NCI-H1694 treated with DMSO at 0.1 percent for 48 hours (cell line): ENCODE measurements around the gene TPMT.
A peak's percentile ranks its signal among the peaks of the same experiment; 100 is the strongest.
"Not testable (repeated sequence)": the region's sequence is repeated elsewhere in the genome, so short reads cannot be mapped to it uniquely, and the experiment has no call there.

Experiments
- DNase-seq: peaks from one replicate; lab custom pipeline; 2025; lab: John Stamatoyannopoulos, UW

Gene TPMT

DNA sequence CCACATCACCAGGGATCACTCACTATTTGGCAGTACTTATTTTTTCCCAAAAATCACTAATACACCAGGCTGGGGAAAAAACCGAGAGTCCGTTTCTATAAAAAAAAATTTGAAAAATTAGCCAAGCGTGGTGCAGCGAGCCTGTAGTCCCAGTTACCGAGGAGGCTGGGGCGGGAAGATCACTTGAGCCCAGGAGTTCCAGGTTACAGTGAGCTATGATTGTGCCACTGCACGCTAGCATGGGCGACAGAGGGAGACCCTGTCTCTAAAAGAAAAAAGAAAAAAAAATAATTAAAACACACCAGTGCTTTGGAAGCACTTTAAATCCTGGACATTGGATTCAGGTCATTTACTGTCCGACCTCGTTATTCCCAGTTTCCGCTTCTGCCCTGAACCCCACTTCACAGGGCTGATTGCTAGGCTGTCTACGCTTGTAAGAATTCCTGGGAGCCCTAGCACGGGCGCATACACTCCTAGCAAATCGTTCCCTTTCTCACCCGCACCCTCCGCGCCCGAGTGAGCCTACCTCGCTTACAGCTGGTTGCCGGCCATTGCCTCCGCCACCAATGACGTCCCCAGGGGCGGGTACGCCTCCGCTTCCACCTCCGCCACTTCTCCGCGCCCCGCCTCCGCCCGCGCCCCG lies at the start of gene TPMT:
TSS of gene TPMT (minus strand) at position 571 of the 643 bp plus-strand sequence. CDS start 5,950 bp downstream, outside the sequence.
- DNase-seq, result no peak

DNA sequence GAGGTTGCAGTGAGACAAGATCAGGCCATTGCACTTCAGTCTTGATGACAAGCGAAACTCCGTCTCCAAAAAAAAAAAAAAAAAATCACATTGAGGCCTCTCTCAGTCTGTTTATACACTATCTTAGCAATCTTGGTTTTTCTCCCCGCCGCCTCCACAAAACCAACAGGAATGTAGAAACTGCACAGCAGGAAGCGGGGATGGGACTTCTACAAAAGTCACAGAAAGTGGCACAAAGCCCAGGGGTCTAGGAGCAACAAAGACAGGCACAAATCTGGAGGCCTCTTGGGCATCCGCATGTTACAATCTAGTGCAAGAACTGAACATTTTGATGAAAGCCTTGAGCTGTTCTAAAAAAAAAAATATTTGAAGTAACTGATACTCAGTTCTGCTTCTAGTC lies 48.9 kb upstream of the TPMT start:
- DNase-seq, result no peak

DNA sequence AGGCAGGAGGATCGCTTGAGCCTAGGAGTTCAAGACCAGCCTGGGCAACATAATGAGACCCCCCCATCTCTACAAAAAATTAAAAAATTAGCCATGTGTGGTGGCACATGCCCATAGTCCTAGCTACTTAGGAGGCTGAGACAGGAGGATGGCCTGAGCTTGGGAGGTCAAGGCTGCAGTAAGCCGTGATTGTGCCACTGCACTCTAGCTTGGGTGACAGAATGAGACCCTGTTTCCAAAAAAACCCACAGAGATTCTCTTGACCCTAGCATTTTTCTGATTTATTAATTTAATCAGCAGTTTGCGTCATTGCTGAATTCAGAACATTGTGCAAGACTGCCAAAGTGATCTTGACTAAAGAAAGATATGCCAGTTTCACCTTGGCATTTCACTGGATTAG lies 37.1 kb upstream of the TPMT start:
- no peak for DNase-seq

DNA sequence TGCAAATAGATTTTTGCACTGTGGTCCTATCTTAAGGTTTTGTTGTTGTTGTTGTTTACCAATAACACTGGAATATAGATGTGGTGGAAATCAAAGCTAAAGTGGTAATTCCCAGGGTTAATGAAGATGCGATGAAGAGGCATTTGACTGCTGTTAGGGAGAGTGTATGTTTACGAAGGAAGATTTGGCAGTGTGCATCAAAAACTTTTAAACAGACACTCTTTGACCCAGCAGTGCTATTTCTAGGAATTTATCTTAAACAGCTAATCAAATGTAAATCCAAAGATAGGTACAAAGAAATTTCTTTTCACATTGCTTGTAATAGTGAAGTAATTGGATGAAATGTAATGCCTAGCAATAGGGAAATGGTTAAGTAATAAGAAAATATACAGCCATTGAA lies 34.3 kb upstream of the TPMT start:
- DNase-seq, result no peak

DNA sequence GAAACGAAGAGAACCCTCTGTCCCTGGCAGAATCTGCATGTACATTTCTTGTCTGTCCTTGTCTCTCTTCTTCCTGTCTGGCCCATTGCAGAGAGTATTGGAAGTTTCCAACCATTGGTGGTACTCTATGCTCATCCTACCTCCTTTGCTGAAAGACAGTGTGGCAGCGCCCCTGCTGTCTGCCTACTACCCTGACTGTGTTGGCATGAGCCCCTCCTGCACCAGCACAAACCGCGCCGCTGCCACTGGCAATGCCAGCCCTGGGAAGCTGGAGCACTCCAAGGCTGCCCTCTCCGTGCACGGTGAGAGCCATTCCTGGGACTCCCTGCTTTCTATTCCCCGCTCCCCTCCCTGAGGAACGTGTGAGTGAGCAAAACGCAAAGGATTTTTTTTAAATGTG lies 32.8 kb upstream of the TPMT start:
- no peak for DNase-seq

DNA sequence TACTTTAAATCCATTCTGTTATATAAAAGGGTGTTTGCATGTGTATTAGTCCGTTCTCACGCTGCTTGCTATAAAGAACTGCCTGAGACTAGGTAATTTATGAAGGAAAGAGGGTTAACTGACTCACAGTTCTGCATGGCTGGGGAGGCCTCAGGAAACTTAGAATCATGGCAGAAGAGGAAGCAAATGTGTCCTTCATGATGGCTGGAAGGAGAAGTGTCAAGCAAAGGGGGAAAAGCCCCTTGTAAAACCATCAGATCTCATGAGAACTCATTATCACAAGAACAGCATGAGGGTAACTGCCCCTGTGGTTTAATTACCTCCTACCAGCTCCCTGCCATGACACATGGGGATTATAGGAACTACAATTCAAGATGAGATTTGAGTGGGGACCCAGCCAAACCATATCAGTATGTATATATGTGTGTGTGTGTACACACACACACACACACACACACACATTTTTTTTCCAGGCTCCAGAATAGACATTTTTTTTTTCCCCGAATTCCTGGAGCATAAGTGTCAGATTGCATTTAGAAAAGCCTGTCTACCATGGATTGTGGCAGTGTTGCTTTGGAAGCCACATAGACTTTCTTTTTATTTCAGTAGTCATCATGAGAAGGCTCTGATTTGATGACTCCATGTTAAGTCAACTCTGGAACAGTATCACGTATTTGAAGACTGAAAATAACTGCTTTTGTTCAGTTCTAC lies 31.8 kb upstream of the TPMT start:
- no peak for DNase-seq

DNA sequence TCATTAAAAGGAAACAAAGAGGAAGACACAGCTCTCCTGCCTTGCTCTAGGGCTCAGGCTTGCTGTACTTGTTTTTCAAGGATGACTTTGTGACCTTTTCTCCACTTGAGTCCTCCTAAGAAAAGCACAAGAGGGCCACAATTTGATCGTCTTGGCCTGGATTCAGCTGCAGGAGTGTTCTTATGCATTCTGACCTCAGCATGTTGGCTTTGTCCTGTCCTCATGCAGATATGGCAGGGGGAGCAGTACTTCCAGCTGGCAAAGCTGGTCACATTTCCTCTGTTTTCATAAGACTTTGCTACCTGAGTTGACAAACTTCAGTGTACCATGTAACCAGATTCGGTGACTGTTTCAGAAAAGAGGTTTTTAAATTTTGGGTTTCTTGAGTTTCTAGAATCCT lies 31.2 kb upstream of the TPMT start:
- DNase-seq, result no peak

DNA sequence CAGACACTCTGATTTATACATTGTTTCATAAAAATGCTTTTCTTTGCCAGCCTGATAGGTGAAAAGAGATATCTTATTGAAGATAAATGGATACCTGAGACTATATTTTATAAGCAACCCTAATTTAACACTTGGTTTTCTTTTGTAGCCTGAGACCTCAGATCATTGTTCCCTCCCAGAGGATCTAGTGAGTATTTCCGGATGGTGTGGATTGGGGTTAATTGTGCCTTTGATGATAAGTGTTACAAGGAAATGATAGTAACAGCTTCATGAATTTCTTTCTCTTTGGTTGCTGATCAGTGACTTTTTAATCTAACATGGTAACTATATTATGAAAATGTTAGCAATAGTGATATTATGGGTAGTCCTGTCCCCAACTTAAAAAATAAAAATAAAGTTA lies 30.7 kb upstream of the TPMT start:
- no peak for DNase-seq

DNA sequence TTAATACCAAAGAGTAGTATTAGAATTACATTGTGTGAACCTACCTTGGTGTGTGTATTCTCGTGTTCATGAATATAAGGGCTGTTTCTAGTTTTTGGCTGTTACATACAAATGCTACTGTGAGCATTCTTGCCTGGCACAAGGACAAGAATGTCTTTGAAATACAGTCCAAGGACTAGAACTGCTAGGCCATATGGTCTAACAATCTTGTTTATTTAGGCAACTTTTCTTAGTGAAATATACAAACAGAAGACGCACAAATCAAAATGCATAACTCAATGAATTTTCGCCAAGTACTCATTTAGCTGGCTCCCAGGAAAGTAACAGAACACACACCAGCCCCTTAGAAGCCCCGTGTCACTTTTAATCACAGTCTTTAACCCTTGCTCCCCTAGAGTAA lies 28.9 kb upstream of the TPMT start:
- DNase-seq, result no peak

DNA sequence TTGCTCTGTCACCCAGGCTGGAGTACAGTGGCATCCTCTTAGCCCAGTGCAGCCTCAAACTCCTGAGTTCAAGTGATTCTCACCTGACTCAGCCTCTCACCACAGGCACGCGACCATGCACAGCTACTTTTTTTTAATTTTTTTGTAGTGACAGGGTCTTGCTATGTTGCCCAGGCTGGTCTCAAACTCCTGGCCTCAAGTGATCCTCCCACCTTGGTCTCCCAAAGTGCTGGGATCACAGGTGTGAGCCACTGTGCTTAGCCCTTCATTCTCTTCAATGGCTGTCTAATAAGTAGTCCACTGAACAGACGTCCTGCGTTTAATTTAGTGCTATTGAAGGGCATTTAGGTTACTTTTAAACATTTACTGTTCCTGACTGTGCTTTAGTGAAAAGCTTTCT lies 27.7 kb upstream of the TPMT start:
- DNase-seq, result no peak

DNA sequence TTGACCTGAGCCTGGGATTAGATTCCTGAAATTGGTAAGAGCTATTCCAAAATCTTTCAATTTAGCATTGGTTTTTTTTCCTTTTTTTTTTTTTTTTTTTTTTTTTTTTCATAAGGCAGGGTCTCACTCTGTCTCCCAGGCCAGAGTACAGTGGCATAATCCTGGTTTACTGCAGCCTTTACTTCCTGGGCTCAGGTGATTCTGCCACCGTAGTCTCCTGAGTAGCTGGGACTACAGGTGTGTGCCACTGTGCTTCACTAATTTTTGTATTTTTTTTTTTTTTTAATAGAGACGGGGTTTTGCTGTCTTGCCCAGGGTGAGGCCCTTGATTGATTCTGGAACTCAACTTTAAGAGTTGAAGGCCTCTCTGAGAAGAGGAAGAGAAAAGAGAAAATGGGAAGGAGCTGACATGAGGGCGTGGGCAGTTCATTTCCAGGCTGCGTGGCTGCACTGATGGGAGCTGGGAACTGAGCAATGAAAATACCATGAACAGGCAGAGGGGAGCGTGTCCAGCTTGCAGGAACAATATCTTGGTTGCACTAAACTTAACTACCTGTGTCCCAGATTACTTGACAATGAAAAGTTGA lies 25.0 kb upstream of the TPMT start:
- DNase-seq, result no peak

DNA sequence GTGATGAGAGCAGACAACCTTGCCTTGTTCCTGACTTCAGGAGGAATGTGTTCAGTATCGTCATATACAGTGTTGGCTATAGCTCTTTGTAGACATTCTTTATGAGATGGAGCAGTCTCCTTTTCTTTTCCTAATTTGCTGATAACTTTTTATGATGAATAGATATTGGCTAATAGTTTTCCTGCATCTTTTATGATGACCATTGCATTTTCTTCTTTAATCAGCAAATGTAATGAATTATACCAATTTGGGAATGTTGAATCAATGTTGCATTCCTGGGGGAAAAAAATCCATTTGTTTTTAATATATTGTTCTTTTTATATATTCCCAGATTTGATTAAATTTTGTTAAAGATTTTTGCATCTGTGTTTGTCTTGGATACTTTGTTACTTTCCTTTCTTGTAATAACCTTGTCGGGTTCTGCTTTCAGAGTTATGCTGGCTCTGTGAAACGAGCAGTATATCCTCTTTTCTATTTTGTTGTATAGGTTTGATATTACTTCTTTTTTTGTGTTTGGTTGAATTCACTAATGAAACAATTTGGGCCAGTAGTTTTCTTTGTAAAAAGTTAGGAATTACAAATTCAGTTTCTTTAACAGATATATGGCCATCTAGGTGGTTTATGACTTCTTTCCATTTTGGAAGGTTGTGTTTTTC lies 24.2 kb upstream of the TPMT start:
- DNase-seq, result no peak

DNA sequence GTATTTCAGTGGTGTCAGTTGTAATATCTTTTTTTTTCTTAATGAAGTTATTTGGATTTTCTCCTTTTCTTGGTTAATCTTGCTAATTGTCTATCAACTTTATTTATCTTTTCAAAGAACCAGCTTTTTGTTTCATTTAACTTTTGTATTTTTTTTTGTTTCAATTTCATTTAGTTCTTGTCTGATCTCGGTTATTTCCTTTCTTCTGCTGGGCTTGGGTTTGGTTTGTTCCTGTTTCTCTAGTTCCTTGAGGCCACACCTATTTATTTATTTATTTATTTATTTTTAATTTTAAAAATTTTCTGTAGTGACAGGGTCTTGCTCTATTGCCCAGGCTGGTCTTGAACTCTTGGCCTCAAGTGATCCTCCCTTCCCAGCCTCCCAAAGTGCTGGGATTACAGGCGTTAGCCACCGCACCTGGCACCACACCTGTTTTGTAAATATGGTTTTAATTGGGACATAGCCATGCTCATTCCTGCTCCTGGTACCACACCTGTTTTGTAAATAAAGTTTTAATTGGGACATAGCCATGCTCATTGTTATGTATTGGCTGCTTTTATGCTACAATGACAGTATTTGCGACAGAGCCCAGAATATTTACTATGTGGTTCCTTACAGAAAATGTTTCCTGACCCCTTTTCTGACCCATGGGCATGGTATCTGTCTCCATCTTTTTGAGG lies 22.5 kb upstream of the TPMT start:
- DNase-seq, result no peak

DNA sequence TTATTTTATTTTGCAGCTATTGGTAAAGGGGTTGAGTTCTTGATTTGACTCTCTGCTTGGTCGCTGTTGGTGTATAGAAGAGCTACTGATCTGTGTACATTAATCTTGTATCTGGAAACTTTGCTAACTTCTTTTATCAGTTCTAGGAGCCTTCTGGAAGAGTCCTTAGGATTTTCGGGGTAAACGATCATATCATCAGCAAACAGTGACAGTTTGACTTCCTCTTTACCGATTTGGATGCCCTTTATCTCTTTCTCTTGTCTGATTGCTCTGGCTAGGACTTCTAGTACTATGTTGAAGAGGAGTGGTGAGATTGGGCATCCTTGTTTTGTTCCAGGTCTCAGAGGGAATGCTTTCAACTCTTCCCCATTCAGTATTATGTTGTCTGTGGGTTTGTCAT lies 21.3 kb upstream of the TPMT start:
- DNase-seq, result not testable (repeated sequence)

DNA sequence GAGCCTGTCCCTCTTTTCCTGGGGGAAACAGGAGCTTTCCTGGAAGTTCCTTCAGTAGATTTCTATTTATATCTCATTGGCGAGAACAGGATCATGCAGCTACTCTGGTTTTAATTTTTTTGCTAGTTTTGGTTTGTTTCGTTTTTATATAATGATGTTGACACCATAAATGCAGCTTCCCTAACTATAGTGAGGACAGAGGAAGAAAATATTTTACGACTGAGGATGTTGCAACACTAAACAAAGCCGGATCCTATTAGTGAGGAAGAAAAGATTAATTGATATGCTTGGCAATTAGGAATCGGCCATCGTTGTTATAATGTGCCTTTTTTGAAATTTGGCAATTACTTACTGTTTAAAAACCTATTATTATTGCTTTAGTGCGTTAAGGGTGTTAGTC lies 17.0 kb upstream of the TPMT start:
- DNase-seq, result no peak

DNA sequence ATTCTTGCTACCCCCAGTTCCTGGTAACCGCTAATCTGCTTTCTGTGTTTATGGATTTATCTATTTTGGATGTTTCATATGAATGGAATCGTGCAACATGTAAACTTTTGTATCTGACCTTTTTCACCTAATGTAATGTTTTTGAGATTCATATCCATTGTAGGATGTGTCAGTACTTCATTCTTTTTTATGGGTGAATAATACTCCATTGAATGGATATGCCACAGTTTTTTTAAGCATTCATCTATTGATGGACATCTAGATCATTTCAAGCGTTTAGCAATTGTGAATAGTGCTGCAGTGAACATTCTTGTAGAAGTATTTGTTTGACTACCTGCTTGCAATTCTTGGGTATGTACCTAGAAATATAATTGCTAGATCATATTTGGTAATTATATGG lies 13.4 kb upstream of the TPMT start:
- no peak for DNase-seq

DNA sequence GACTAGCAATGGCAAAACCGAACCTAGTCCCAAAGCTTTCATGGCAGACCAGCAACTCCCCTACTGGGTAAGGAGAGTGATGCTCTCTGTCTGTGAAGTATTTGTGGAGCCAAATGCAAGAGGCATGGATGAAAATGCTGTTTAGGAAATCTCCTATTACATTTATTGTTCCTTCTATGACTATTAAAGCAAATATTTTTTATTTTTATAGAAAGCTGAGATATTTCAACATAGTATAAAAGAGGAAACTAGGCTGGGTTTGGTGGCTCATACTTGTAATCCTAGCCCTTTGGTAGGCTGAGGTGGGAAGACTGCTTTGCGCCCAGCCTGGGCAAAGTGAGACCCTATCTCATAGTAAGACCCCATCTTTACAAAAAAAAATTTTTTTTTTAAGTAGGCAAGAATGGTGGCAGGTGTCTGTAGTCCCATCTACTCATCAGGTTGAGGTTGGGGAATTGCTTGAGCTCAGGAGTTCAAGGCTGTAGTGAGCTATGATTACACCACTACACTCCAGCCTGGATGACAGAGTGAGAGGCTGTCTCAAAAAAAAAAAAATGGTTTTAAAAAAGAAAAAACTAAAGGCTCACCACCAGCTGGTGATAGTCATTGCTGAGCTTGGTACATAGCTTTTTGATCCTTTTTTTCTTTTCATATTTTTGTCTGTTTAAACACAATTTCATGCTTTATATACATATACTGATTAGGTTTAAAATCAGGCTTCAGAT lies 11.6 kb upstream of the TPMT start:
- no peak for DNase-seq

DNA sequence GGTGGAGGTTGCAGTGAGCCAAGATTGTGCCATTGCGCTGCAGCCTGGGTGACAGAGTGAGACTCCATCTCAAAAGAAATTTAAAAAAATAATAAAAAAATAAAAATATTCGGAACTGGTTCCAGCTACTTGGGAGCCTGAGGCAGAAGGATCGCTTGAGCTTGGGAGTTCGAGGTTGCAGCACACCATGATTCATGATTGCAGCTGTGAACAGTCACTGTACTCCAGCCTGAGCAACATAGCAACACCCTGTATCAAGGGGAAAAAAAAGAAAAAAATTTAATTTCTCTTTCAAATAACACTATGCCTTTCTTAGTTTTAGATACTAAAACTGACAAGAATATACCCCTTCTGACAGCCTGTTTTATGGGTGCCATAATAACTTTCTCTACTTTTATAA lies 10.9 kb upstream of the TPMT start:
- no peak for DNase-seq

DNA sequence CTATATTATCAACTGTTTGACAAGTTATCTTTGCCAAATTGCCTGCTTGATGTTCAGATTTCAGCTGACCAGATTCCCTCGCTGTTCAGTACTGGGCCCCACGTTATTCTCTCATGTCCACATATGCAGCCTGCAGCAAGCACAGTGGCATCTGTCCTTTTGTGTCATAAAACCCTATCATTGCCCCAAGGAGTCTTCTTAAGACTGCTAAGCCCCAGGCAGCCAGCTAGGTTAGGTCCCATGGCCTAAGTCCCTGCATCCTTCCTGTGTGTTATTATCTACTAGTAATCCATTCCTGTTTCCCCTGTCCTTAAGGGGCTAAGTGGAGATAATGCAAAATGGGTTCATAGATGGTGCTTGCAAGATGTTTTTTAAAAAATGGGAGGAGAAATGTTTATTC lies 7.5 kb upstream of the TPMT start:
- no peak for DNase-seq

DNA sequence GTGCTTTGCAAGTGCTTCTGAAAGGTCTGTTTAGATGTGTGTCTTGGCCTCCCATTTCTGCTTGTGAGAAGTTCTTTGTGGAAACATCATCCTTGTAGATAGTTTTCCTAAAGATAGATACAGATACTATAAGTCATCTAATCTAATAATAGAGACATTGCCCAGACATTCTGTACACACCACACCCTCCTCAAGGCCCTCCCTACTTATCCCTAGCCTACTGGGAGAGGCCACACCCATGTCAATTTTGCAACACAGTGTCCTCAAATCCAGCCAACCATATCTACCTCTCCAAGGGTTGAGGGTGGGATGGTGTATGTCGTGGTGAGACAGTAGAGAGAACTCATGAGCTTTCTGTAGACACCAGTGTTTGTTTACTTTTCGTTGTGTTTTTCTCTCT lies 6.6 kb upstream of the TPMT start:
- no peak for DNase-seq

DNA sequence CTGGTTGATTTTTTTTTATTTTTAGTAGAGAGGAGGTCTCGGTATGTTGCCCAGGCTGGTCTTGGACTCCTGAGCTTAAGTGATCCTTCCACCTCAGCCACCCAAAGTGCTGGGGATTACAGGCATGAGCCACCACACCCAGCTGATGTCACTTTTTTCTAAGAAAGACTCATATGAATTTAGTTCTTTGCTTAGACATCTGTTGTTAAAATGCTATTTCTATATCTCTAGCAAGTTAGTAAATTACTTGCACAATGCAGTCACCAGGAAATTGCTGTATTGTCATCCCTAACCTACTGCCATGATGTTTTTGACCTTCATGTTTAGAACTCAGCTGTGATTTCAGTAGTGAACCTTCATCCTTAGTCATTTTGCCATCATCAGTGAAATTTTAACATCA lies 6.0 kb upstream of the TPMT start:
- DNase-seq, result no peak

DNA sequence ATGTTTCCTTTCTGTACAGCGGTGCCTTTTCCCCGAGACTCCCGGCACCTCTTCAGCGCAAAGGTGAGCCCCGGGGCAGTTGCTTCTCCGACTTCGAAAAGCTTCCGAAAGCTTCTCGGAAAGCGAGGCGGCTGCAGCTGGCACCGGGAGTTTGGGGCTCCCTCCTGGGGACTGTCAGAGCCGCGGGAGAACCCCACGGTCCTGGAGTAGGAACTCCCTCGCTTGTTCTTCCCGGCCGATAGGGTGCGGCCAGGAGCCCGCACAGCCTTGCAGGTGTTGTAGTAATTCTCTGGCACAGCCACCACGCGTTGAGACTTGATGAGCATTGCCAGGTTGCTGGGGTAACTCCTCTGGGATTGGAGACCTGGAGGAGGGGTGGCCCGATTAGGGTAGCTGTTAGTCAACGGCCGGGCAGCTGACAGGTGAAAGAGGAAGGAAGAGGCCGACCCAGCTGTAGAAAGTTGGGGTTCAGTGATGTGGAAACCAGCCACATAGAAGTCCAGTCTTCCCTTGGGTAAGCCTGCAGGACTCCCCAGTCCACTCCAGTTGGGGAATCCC lies 1.1 kb upstream of the TPMT start:
- DNase-seq, result peak; percentile 36
